HEK293T (cell line): ENCODE data around the gene PLEKHM1.

ENCODE experiments used
- FOXK2 ChIP-seq: fragments of 450-650 bp; IDR thresholded peaks from 2 replicates; pipeline ENCODE4 v1.6.1; 2016; ENCODE audit warnings: mild to moderate bottlenecking
- FOXM1 ChIP-seq: fragments of 450-650 bp; IDR thresholded peaks from 2 replicates; pipeline ENCODE4 v1.6.1; 2017; ENCODE audit warnings: mild to moderate bottlenecking, borderline replicate concordance
- SUZ12 ChIP-seq: fragments of 450-650 bp; IDR thresholded peaks from 2 replicates; pipeline ENCODE4 v1.6.1; 2016; ENCODE audit warnings: mild to moderate bottlenecking

- TF ChIP-seq FOXM1, result no peak
- no peak for TF ChIP-seq SUZ12
- no peak for TF ChIP-seq FOXK2
These were observed 98.6 kb downstream of the PLEKHM1 start for GRCh38 chr17:45391918-45392317.
